DMS153 (cell line): ENCODE results near the gene ADAMTSL1.

Experiments
- DNase-seq: peaks from one replicate; lab custom pipeline; 2025; lab: John Stamatoyannopoulos, UW

The ADAMTSL1 gene, protein sequence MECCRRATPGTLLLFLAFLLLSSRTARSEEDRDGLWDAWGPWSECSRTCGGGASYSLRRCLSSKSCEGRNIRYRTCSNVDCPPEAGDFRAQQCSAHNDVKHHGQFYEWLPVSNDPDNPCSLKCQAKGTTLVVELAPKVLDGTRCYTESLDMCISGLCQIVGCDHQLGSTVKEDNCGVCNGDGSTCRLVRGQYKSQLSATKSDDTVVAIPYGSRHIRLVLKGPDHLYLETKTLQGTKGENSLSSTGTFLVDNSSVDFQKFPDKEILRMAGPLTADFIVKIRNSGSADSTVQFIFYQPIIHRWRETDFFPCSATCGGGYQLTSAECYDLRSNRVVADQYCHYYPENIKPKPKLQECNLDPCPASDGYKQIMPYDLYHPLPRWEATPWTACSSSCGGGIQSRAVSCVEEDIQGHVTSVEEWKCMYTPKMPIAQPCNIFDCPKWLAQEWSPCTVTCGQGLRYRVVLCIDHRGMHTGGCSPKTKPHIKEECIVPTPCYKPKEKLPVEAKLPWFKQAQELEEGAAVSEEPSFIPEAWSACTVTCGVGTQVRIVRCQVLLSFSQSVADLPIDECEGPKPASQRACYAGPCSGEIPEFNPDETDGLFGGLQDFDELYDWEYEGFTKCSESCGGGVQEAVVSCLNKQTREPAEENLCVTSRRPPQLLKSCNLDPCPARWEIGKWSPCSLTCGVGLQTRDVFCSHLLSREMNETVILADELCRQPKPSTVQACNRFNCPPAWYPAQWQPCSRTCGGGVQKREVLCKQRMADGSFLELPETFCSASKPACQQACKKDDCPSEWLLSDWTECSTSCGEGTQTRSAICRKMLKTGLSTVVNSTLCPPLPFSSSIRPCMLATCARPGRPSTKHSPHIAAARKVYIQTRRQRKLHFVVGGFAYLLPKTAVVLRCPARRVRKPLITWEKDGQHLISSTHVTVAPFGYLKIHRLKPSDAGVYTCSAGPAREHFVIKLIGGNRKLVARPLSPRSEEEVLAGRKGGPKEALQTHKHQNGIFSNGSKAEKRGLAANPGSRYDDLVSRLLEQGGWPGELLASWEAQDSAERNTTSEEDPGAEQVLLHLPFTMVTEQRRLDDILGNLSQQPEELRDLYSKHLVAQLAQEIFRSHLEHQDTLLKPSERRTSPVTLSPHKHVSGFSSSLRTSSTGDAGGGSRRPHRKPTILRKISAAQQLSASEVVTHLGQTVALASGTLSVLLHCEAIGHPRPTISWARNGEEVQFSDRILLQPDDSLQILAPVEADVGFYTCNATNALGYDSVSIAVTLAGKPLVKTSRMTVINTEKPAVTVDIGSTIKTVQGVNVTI (N-terminal part only)

GRCh38 chr9:18473652-18474279, at the start of gene ADAMTSL1:
Gene ADAMTSL1, plus strand, starts transcription at chr9:18474153. Its CDS starts 80 bp downstream, at chr9:18474233.
- DNase-seq, result peak; percentile 59

- no peak for DNase-seq
These were observed 46.3 kb upstream of the ADAMTSL1 start for GRCh38 chr9:18427691-18428090.

- DNase-seq, result no peak
These were observed 45.3 kb upstream of the ADAMTSL1 start for GRCh38 chr9:18428661-18429060.

DNA sequence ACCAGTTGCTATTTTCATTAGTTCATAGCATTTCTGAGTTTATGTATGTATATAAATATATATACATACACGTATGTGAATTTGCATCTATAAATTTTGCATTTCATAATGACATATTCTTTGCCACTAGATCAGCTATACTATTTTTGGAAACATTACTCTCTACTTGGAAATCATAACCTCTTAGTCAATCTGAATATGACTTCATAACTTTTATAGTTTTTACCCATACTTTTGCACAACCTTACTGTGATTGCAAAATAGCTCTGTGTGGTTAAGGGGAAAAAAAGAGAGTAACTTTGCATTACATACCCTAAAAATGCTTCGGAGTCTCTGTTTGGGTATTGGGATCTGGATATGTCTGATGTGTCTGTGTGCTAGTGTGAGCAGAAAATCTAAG, 44.9 kb upstream of the ADAMTSL1 start:
- DNase-seq, result no peak

DNA sequence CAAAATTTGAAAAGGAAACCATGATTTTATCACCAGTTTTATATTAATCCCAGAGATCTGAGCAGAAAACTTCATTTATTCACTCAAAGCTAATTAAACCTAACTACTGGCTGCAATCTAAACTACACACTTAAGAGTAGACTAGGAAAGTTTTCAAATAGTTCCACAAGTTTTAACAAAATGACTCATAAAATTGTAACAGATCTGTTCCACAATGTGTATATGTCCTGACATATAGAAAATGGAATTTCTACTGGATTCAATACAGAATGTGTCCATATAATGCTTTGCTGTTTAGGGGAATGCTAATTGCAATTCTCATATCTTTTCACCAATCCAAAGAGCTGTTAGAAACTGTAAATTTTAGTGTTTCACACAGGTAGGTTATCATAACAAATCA, 40.3 kb upstream of the ADAMTSL1 start:
- no peak for DNase-seq

DNA sequence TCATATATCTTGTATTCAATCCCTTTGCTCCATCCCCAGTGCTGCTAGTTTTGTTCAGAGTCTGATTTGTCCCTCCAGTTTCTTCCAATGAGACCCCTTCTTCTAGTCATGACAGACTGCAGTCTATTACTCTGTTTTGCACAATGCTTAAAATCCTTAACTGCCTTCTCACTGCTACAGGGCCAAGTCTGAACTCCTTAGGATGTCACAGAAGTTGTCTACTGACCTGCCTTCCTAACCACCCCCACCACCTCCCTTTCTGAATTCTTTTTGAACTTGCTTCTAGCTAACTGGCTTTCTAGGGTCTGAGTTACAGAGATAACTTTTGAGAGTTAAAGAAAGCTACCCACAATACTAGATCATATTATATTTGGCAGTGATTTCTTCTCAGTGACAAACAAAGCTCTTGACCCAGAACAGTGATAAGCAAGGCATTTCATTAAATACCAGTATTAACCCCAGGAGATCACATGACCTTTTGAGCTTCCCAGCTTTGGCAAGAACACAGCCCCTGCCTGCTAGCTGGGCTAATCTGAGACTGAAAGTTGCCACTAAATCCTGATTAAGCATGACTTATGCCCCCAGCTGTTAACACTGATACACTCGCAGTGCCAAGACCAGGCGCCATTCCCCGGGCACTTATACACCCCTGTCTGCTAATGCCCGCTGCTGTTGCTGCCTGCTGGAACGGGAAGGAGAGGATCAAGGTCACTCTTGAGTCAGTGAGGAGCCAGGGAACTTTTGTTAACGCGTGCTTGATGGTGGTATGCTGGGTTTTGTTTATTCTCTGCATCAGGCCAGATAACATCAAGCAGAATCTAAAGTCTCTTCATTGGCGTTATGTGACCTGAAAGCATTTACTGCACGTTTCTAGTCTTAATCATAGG, 36.4 kb upstream of the ADAMTSL1 start:
- DNase-seq, result no peak

GRCh38 chr9:18438300-18438925, 35.5 kb upstream of the ADAMTSL1 start:
- DNase-seq, result peak; percentile 15

DNA sequence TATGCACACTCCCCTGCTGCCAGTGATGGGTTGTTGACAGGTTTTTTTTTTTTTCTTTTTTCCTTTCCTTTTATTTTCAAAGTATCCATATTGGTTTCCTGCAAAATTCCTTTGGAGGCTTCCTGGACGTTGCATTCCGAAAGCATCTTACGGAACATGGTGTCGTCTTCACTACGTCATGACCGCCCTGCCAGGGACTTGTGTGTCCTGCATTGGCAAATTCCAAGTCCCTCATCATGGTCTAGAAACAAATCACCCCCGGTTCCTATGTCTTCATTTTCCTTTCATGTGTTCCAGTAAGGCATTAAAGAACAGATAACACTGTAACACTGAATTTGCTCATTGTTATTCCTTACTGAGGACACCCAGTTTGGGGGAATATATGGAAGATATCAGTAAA, 35.0 kb upstream of the ADAMTSL1 start:
- DNase-seq, result no peak

GRCh38 chr9:18441261-18441660, 32.7 kb upstream of the ADAMTSL1 start:
- DNase-seq, result no peak

GRCh38 chr9:18442629-18443491, 31.1 kb upstream of the ADAMTSL1 start:
- DNase-seq, result peak; percentile 46

DNA sequence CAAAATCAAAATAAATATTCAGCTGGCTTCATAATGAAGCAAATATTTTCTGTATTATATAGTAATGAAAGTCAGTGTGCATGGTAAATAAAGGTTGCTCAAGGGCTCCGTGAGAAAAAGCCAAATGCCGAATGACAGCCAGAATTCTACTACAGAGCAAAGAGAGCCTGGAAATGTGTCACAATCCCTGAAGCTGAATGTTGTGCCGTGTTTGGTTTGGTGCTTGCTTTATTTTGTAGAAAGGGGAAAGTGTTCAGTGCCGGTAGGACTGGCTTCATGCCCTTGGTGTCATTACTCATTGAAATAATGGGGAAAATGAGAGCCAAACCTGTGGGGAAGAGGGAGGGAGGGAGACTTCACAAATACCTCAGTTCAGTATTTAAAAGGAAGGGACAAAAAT, 26.8 kb upstream of the ADAMTSL1 start:
- DNase-seq, result no peak

- DNase-seq, result no peak
These were observed 26.4 kb upstream of the ADAMTSL1 start for GRCh38 chr9:18447541-18447940.

DNA sequence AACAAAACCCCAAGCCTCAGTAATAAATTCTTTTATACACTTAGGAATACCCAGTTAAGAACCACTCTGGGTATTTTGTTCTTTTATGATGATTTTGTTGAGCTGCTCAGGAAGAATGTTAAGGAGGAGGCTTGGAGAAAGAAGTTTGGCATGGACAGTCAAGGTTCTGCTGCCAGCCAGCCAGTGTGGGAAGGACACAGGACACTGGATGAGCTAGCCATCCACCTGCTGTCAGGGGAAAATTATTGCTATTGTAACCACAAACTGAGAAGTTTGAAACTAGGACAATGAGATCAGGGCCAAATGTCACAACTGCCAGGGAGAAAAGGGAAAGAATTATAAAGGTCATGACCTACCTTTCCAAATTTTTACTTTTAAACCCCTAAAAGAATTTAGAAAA, 25.9 kb upstream of the ADAMTSL1 start:
- no peak for DNase-seq

GRCh38 chr9:18451406-18451805, 22.5 kb upstream of the ADAMTSL1 start:
- DNase-seq, result no peak

GRCh38 chr9:18452276-18452675, 21.7 kb upstream of the ADAMTSL1 start:
- DNase-seq, result no peak

DNA sequence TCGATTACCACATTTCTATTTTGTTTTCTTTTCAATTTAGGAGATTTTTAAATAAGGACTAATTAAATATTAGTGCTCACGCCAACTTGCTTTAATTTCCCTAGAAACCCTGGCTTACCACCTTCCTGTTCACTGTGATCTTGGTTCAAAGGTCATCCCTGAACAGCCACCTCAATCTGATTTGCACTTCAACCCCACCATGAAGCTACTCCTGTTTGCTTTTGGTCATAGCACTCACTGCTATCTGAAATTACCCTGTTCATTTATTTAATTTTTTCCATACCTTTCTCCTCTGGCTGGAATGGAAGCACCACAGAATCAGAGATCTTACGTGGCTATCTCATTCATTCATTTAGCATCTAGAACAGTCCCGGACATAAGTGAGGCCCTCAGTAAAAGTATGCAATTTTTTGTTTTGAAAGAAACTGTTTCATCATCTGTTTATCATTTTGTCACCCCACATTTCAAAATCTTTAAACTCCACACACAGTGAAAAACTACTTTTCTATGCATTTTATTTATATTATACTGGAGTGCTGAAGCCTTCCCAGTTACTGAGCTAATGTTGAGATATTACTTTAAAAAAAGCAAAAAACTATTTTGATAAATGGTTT, 17.2 kb upstream of the ADAMTSL1 start:
- DNase-seq, result no peak

DNA sequence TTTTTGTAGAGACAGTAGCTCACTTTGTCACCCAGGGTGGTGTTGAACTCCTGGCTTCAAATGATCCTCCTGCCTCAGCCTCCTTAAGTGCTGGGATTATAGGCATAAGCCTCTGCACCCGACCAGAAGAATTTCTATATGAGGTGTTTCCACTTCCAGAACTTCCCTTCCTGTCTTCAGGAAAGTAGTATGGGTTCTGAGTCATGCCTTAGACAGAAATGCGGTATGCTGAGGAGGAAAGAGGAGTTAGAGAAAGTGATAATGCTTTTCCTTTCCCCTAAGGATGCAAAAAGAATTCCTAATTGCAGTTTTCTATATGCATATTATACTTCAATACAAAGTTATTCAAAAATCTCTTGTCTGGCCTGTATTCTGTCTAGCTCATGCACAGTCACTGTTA, 16.4 kb upstream of the ADAMTSL1 start:
- no peak for DNase-seq

DNA sequence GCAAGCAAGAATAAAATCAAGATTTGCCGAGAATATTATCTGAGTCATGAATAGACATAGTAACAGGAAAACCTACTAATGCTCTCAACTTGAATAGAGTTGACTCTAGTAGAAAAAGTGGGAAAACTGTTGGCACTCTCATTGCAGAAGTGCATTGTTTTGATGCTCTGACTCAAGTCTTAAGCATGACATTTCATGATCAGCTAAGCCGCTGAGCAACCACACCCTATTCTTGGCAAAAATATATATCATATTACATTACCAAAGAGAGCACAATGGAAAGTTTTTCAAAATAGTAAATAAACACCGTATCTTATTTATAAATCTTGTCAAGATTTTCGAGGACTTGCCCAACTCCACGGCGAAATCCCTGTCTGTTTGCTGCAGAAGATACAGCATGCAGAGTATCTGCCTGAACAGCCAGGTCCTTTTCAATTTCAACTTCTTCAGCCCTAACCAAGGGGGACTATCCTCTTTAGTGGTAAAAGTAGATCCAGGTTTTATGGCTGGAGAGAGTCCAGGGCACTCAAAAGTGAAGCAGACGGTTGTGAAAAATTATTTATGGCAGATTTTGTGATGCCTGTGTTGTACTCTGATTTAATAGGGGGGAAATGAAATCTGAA, 13.9 kb upstream of the ADAMTSL1 start:
- DNase-seq, result no peak
